ENCODE measurements around the gene TSEN54.

Gene TSEN54

DNA sequence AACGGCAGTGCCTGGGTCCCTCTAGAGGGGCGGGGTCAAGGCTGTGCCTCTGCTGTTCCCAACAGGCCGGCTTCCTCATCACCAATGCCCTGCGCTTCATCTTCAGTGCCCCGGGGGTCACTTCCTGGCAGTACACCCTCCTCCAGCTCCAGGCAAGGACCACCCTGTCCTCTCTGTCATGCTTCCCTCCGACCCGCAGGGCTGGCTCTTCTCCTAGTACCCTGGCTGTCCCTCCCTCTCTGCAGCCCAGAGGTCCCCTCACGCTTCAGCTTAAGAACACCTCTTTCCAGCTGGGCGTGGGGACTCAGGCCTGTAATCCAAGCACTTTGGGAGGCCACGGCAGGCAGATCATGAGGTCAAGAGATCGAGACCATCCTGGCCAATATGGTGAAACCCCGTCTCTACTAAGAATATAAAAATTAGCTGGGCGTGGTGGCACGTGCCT is 26.8 kb upstream of the TSEN54 start:
- DNase-seq: no peak

DNA sequence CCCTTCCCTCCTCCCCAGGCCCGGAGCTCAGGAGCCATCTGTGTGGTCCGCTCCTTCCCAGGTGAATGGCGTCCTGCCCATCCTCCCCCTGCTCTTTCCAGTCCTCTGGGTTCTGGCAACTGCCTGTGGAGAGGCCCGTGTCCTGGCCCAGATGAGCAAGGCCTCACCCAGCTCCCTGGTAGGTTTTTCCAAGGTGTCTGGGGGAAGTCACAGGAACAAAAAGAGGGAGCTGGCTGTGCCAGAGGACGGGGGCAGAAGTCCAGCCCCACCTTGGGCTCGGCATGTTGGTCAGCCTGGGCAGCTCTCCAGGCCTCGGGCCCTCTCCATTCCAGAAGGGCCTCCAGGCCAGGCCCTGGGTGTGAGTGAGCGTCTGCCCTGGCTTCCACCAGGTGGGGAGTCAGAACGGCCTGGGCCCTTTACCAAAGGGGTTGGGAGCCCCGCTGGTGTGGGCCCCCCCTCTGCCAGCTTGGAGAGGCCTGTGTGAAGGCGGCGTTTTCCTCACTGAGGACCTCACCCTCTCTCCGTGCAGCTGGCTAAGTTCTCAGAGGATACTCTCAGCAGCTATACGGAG is 26.1 kb upstream of the TSEN54 start:
- no peak for DNase-seq

DNA sequence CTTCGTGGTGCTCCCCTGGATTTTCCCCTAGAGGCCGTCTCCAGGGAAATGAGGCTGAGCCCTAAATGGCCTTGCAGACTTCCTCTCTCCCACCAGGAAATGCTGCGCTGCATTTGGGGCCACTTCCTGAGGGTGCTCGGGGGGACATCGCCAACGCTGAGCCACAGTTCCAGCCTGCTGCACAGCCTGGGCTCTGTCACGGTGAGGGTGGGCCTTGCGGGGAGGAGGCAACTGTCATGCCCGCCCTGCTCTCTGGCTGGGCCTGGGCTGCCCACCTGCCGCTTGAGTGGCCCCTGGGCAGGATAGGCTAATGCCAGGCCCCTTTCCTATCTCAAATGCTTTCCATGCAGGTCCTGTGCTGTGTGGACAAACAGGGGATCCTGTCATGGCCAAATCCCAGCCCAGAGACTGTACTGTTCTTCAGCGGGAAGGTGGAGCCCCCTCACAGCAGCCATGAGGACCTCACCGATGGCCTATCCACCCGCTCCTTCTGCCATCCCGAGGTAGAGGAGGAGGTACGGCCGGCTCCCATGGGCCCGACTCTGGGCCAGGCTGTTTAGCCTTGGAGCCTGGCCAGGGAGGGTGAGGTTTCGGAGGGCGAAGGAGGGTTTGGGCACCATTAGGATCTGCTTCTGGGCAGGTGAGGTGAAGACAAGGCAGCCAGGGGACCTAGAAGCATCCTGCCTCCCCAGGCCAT is 25.2 kb upstream of the TSEN54 start:
- no peak for DNase-seq

DNA sequence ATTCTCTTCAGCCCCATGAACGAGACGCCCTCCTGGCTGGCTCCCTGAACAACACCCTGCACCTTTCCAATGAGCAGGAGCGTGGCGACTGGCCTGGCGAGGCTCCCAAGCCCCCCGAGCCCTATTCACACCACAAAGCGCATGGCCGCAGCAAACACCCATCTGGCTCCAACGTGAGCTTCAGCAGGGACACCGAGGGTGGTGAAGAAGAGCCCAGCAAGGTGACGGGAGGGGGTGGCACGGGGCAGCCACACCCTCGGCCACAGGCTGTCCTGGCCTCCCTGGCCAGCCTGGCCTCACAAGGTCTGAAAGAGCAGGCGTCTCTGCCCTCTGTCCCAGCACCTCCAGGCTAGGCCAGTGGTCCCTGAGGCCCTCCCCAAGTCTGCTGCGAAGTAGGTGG is 24.6 kb upstream of the TSEN54 start:
- DNase-seq: no peak

DNA sequence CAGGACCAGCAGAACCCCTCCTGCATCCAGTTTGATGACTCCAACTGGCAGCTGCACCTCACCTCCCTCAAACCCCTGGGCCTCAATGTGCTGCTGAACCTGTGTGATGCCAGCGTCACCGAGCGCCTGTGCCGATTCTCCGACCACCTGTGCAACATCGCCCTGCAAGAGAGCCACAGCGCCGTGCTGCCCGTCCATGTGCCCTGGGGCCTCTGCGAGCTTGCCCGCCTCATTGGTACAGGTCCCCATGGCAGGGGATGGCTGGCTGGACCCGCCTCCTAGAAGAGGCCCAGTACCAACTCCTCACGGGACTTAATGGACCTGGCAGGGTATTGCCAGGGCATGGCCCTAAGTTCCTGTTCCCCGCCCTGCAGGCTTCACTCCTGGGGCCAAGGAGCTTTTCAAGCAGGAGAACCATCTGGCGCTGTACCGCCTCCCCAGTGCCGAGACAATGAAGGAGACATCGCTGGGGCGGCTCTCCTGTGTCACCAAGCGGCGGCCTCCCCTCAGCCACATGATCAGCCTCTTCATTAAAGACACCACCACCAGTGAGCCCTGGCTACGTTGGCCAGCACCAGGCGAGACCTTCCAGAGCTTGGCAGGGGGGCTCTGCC is 23.7 kb upstream of the TSEN54 start:
- DNase-seq: no peak

DNA sequence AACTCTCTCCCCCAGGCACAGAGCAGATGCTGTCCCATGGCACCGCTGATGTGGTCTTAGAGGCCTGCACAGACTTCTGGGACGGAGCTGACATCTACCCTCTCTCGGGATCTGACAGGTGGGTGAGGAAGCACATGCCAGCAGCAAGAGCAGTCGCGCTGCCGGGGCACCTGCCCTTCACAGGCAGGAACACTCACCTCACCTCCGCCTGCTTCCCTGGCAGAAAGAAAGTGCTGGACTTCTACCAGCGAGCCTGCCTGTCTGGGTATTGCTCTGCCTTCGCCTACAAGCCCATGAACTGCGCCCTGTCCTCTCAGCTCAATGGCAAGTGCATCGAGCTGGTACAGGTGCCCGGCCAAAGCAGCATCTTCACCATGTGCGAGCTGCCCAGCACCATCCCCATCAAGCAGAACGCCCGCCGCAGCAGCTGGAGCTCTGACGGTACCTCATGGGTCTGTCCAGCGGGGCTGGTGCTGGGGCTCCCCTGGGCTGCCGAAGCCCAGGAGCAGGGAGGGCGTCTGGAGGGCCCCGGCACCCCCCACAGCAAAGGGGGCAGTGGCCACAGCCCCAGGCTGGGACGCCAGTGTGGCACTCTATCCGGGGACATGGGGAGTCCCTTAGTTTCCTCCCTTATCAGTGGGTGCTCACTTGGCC is 22.7 kb upstream of the TSEN54 start:
- no peak for DNase-seq

DNA sequence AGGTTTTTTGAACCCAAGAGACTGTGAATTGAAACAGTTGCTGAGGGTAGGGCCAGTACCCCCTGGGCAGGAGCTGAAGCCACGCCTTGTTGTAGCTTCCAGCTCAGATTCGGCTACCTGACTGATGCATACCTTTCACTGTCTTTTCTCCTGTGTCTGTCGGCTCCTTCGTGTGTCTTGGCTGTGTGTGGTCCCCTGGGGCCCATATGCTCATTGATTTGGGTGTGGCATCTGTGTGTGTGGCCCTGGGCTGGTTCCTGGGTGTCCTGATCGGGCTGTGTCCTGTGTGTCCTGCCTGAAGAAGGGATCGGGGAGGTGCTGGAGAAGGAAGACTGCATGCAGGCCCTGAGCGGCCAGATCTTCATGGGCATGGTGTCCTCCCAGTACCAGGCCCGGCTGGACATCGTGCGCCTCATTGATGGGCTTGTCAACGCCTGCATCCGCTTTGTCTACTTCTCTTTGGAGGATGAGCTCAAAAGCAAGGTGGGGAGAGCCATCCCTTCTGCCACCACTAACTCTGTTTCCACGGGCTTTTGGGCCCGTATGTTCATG is 21.9 kb upstream of the TSEN54 start:
- no peak for DNase-seq

DNA sequence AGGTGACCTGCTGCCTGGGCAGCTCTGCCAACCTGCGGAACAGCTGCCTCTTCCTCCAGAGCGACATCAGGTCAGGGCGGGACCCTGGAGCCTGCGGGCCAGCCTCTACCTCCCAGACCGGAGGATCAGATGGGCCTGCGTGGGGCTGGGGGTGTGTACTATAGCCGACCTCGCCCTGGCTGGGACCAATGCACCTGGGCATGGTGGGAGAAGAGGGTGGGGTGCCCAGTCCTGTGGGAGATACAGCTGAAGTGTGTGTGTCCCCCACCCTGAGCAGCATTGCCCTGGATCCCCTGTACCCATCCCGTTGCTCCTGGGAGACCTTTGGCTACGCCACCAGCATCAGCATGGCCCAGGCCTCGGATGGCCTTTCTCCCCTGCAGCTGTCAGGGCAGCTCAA is 20.3 kb upstream of the TSEN54 start:
- DNase-seq: no peak

DNA sequence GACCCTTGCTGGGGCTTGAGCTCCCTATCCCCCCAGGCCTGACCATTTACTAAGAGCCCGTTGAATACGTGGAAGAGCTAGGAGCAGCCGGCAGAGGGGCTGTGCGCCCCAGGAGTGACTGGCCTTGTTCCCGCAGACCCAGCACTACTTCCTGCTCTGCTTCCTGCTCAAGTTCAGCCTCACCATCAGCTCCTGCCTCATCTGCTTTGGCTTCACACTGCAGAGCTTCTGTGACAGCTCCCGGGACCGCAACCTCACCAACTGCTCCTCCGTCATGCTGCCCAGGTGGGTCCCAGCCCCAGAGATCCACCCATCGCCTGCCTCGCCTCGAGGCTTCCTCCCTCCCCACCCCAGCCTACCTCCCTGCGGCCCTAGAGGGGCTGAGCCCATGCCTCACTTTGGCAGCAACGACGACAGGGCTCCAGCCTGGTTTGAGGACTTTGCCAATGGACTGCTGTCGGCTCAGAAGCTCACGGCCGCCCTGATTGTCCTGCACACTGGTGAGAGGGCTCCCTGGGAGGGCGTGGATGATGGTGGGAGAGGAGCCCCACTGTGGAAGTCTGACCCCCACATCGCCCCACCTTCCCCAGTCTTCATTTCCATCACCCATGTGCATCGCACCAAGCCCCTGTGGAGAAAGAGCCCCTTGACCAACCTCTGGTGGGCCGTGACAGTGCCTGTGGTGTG is 18.1 kb upstream of the TSEN54 start:
- DNase-seq: no peak

DNA sequence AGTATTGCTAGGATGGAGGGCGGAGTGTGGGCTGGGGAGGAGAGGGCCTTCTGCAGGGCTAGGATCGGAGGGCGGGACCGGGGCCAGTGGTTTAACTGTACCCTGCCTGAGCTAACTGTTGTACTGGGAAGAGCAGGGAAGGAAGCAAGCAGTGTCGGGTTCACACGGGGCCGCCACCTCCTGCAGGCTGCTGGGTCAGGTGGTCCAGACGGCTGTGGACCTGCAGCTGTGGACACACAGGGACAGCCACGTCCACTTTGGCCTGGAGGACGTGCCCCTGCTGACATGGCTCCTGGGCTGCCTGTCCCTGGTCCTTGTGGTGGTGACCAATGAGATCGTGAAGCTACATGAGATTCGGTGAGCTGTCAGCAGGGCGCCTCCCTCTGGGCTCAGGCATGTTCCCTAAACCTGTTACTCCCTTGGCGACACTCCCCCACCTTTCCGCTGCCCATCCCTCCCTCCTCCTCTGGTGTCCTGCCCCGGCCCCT is 17.6 kb upstream of the TSEN54 start:
- no peak for DNase-seq

DNA sequence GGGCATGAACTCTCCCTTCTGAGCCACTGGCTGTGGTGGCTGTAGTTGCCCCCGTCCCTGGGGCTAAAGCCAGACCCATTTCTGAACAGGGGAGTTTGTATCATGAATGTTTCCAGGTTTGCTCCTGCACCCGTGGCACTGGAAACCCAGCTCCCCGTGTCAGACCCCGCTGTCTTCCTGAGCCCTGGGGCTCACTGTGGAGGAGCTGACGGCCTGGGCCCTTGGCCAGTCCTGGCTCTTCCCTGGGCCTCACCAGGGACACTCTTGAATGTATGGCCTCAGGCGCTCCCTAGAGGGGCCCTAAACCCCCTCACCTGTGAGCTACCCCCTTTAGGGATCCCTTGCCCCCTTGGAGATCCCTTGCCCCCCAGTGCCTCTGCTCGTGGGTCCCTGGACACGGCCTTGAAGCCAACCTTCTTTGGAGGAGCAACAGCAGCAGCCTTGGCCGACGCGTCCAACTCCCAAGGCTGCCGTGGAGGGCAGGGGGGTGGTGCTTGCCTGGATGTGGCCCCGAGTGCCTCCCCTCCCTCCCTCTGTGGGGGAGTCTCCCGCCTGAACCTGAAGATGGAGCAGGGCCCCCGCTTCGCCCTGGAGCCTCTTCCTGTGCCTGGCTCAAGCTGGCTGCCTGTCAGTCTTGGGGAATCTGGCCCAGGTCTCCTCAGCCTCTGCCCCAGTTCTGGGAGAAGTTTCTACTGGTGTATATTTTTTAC is 16.9 kb upstream of the TSEN54 start:
- no peak for DNase-seq

DNA sequence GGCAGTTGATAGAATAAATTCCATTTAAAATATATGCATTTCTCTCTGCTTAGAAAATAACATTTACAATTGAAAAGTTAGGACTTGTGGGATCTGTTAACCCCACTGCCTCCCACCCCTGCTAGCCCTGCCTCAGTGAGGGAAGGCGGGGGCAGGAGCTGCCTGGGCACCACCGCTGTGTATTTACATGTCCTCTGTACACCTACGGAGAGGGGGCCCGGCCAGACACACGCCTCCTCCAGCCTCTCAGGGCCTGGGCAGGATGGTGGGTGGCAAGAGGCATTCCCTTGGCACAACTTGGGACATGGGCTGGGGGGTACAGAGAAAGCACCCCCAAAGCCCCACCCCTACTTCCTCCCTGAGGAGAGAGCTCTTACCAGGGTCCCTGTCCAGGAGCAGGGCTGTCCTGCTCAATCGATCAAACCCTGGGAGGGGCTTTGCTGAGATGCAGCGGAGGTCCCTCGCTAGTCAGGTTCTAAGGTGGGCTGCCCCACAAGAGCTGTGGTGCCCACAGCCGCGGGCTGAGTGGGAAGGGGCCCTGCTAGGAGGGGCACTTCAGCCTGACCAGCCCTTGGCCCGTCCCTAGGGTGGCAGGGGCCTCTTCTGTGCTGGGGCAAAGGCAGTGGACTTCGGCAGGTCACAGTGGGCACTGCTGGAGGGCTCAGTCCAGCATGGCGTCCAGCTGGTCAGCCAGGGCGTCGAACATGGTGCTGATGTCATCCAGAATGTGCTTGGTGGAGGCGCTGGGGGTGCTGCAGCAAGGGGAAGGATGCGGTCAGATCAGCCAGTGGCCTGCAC is 15.7 kb upstream of the TSEN54 start:
- DNase-seq: no peak

DNA sequence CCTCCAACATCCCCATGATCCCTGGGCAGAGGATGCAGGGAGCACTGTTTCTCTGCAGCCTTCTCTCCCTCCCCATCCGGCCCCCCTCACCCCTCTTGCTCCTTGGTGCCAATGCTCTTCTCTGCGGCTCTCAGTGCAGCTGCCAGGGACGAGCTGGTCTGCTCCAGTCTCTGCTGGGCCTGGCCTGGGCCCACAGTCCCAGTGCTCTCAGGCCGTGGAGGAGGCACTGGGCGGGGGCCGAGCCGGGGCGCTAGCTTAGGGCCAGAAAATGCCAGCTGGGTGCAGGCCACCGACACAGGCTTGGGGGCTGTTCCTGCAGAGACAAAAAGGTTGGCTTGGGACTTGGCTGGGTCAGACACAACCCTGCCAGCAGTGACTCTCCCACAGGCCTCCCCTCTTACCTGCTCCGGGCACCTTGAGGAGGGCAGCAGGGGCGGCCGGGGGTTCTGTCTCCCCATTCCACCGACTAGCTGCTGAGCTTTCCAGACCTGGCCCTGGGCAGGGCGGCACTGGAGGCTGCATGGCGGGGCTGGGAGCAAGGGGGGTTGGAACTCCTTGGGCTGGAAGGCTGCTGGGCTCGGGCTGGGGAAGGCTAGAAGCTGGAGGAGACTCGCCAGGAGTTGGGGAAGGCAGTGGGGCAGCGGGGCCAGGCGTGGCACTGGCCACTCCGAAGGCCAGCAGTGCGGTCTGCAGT is 14.8 kb upstream of the TSEN54 start:
- DNase-seq: no peak

DNA sequence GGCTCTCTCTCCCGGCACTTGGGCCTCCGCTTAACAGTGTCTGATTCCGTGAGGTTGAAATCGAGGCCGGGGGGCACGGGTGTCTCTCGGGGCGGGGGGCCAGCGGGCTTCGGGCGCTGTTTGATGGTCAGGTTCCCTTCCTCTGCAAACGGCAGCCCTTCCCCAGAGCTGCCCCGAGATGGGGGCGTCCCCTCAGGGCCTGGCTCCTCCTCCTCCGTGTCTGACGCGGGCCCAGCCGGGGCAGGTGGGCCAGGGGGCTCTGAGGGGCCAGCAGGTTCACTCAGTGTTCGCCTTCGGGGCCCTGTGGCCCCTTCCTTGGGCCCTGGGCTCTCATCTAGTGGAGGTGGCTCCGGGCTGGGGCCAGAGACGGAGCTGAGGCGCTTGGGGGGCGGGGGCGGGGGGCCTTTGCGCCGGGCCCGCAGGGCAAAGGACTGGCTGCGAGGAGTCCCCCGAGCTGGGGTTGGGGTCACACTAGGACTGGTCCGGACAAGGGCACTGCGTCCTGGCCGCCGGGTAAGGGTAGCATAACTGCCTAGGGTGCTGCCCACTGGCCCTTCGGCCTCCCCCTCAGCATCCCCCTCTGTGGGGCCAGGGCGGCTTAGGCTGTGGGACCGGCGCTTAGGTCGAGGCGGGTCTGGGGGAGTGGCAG is 14.1 kb upstream of the TSEN54 start:
- DNase-seq: no peak

DNA sequence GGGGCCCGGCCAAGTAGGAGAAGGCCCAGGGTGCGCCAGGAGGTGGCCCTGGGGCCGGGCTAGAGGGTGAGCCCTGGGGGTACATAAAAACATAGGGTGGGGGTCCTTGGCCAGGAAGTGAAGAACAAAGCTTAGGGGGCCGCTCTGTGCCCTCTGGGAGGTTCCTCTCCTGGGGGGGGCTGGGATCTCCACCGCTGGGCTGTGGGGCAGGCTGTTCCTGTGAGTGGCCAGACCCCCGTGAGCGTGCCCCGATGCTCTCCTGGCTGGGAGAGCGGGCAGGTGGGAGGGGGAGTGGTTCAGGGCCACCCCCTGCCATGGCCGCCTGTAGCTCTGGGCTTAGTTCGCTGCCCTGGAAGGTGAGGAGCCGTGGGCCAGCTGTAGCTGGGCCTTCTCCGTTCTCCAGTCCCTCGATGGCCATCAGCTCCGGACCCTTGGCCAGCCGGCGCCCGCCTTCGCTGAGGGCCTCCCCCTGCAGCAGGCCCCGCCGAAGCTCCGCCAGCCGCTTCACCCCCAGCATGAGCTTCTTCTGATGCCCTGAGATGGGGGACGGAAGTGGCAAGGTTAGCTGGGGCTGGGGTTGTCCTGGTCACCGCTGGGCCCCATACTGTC is 13.5 kb upstream of the TSEN54 start:
- no peak for DNase-seq

DNA sequence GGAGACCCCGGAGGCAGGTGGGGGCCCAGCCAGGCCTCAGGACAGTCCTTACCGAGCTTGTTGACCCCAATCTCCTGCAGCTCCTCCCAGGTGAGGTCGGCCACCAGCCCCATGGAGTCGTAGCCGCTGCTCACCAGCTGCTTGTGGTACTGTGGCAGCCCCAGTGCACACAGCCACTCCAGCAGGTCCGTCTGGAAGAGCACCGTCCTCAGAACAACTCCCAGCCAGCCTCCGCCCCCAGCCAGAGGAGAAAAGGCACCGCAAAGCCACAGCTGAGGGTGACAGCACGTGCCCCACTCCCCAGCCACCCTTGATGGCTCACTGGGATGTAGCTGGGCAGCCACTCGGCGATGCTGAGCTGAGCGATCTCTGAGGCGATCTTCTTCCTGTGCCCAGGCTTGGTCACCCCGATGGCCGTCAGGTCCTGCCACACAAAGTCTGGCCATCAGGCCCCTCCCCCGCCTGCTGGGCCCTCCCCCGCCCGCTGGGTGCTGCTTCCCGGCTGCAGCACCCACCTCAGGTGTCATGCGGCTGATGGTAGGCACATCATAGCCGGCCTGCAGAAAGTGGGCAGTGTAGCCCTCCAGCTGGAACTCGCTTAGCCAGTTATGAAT is 12.9 kb upstream of the TSEN54 start:
- DNase-seq: no peak

DNA sequence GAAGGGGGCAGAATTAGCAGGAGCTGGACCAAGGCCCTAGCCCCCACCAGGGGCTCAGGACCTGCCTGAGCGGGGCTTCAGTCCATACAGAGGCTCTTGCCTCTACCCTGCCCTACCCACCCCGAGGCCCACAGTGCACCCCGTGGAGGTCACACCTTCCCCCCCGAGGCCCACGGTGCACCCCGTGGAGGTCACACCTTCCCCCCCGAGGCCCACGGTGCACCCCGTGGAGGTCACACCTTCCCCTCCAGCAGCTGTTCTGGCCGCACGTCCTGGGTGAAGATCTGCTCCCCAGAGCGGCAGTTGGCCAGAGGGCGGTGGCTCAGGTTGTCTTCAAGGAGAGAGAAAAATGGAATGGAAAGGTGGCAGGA is 12.4 kb upstream of the TSEN54 start:
- DNase-seq: no peak

DNA sequence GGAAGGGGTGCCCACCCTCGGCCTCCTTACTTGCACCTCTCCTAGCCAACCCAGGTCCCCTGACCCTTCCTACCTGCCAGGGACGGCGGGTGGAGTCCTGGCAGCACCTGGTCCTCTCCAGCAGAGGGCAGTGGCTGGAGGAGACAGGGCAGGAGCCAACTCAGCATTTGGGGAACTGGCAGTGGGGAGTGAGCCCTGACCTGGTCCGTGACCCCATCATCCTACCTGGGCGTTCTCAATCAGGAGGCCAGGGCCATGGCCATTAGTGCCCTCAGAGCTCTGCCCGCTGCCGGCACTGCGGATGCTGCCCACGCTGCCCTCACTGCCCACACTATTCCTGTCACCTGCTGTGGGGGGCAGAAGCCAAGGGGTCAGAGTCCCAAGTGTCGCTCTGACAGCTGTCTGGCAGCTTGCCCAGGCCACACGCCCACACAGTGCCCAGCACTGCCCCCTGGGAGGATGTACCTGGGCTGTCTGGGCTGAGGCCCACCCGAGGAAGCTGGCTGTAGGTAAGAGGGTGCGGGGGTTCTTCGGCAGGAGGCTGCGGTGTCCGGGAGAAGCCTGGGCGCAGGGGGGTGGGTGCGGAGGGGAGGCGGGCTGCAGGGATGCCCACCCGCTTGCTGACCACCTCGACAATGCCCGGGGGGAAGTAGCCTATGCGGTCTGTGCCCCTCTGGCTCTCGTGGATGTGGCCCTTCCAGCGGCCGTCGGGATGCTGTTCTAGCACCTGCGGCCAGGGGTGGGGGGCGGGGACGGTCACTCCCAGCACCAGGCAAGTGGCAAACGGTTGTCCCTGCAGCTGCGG is 11.8 kb upstream of the TSEN54 start:
- peak; percentile 71 for DNase-seq

DNA sequence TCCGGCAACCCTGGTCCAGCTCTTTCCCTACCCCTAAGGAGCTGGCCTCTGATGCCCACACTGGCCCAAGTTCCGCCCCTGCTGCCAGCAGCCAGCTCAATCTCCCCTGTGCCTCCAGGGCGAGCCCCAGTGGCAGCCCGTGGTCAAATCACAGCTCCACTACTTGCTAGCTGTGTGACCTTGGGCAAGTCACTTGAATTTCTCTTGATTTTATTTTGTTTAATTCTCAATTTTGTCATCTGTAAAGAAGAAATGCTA is 11.2 kb upstream of the TSEN54 start:
- DNase-seq: no peak
